Chondrocyte (in vitro differentiated cells): Measurements from ENCODE around the gene FAM180A. TPM values are rescaled to one million over a fixed set of nuclear protein-coding genes. Genes with fewer than 3 reads are reported as not detected.
A peak's percentile ranks its signal among the peaks of the same experiment; 100 is the strongest.

ENCODE experiments used
- DNase-seq: peaks from one replicate; pipeline ENCODE4 v3.0.0; 2021; ENCODE audit warnings: mixed read lengths, low spot score
- H3K27ac Mint-ChIP-seq: one replicate; pipeline ENCODE4 v1.8.0; 2021; ENCODE audit warnings: mild to moderate bottlenecking, moderate library complexity, mixed read lengths; ENCODE audit not compliant: unreplicated experiment
- H3K27me3 Mint-ChIP-seq: 2 replicates; pipeline ENCODE4 v1.8.0; 2021; ENCODE audit warnings: low read depth, mixed read lengths
- H3K36me3 Mint-ChIP-seq: 2 replicates; pipeline ENCODE4 v1.8.0; 2021; ENCODE audit warnings: low read depth, mixed read lengths
- H3K4me1 Mint-ChIP-seq: 2 replicates; pipeline ENCODE4 v1.8.0; 2021; ENCODE audit warnings: low read depth, mild to moderate bottlenecking, mixed read lengths
- H3K4me3 Mint-ChIP-seq: one replicate; pipeline ENCODE4 v1.8.0; 2021; ENCODE audit warnings: mild to moderate bottlenecking, moderate library complexity, mixed read lengths; ENCODE audit not compliant: unreplicated experiment
- H3K9me3 Mint-ChIP-seq: 2 replicates; pipeline ENCODE4 v1.8.0; 2021; ENCODE audit warnings: low read depth, mixed read lengths
- CTCF ChIP-seq: fragments of 200-600 bp; sonication (generic); IDR thresholded peaks from 2 replicates; pipeline ENCODE4 v1.5.0; 2021; ENCODE audit warnings: antibody characterized with exemption, mild to moderate bottlenecking, moderate library complexity
- total RNA-seq: library from RNA; stranded (reverse); gene quantifications from 3 replicates; pipeline ENCODE4 v1.2.1, GENCODE V29; 2021

Gene FAM180A
- total RNA-seq, 1 donor from 2014 or later = 0.27 TPM

- DNase-seq = no peak
- peak overlapping the region; percentile 73 for H3K4me3 Mint-ChIP-seq
- H3K27me3 Mint-ChIP-seq = no peaks in the 10 kb centered on the region
- H3K27ac Mint-ChIP-seq = peak overlapping the region; percentile 95
- H3K36me3 Mint-ChIP-seq = no peaks in the 10 kb centered on the region
- peaks cover 52% of the 10 kb centered on the region for H3K4me1 Mint-ChIP-seq
- no peaks in the 10 kb centered on the region for H3K9me3 Mint-ChIP-seq
- TF ChIP-seq CTCF = peak; percentile 3
Measured at GRCh38 chr7:135758531-135758932, 9.9 kb upstream of the FAM180A start.

- Mint-ChIP-seq H3K36me3 (no peaks in the 10 kb centered on the region), H3K27me3 (no peaks in the 10 kb centered on the region), H3K9me3 (no peaks in the 10 kb centered on the region), H3K4me1 (peaks cover 45% of the 10 kb centered on the region), H3K4me3 (peak overlapping the region; percentile 73), H3K27ac (peak overlapping the region; percentile 95)
- no peak for TF ChIP-seq CTCF
- DNase-seq = no peak
Measured at GRCh38 chr7:135757719-135758411, 9.3 kb upstream of the FAM180A start.

- no peaks in the 10 kb centered on the region for H3K27me3 Mint-ChIP-seq
- no peak overlapping the region for H3K27ac Mint-ChIP-seq
- H3K36me3 Mint-ChIP-seq = no peaks in the 10 kb centered on the region
- peaks cover 28% of the 10 kb centered on the region for H3K4me1 Mint-ChIP-seq
- no peak for DNase-seq
- H3K9me3 Mint-ChIP-seq = no peaks in the 10 kb centered on the region
- H3K4me3 Mint-ChIP-seq = no peak overlapping the region
- TF ChIP-seq CTCF = no peak
Measured at GRCh38 chr7:135756191-135756590, 7.6 kb upstream of the FAM180A start.

GRCh38 chr7:135755351-135755753 lies 6.7 kb upstream of the FAM180A start:
- Mint-ChIP-seq H3K27me3 (no peaks in the 10 kb centered on the region), H3K4me1 (peaks cover 26% of the 10 kb centered on the region), H3K27ac (no peak overlapping the region), H3K36me3 (no peaks in the 10 kb centered on the region), H3K4me3 (no peak overlapping the region), H3K9me3 (no peaks in the 10 kb centered on the region)
- no peak for DNase-seq
- no peak for TF ChIP-seq CTCF

- Mint-ChIP-seq H3K4me1 (peaks cover 22% of the 10 kb centered on the region), H3K27me3 (no peaks in the 10 kb centered on the region), H3K9me3 (no peaks in the 10 kb centered on the region), H3K4me3 (no peak overlapping the region), H3K36me3 (no peaks in the 10 kb centered on the region), H3K27ac (no peak overlapping the region)
- DNase-seq = no peak
- no peak for TF ChIP-seq CTCF
Measured at GRCh38 chr7:135753616-135754413, 5.2 kb upstream of the FAM180A start.
